ENCODE measurements around the gene CRTC1.

Gene CRTC1

GRCh38 chr19:18804139-18804601 is 120.7 kb downstream of the CRTC1 start:
- Histone ChIP-seq H4K20me1 (ENCODE audit: control insufficient read depth, insufficient read depth, low read depth, low read length) (no peaks in the 10 kb centered on the region), H3K4me3 (ENCODE audit: low read length) (no peak overlapping the region), H3K4me1 (ENCODE audit: control insufficient read depth, low read length) (no peaks in the 10 kb centered on the region), H3K79me2 (ENCODE audit: control insufficient read depth, low read length) (no peaks in the 10 kb centered on the region), H3F3A (ENCODE audit: control insufficient read depth, insufficient read depth) (no peaks in the 10 kb centered on the region), H3K27ac (ENCODE audit: low read depth, low read length) (no peak overlapping the region), H3K9me2 (replicated peaks; ENCODE audit: control insufficient read depth, low read length) (no peaks in the 10 kb centered on the region), H3K9me3 (ENCODE audit: control insufficient read depth, insufficient read depth, low read length) (no peaks in the 10 kb centered on the region), H3K4me2 (ENCODE audit: low read length) (no peak overlapping the region), H3K36me3 (ENCODE audit: control insufficient read depth, low read length) (no peaks in the 10 kb centered on the region), H3K27me3 (ENCODE audit: control insufficient read depth, low read length) (peaks cover 7% of the 10 kb centered on the region)
- no peak for TF ChIP-seq CTCF (IDR thresholded peaks at IDR 0.05; ENCODE audit: low read depth, low read length, poor library complexity, severe bottlenecking)
- TF ChIP-seq EZH2phosphoT487 (IDR thresholded peaks at IDR 0.05; ENCODE audit: borderline replicate concordance, low read length), result no peak

- H3K9me3 ChIP-seq (ENCODE audit: control insufficient read depth, insufficient read depth, low read length), result no peaks in the 10 kb centered on the region
- H4K20me1 ChIP-seq (ENCODE audit: control insufficient read depth, insufficient read depth, low read depth, low read length), result no peaks in the 10 kb centered on the region
- H3K4me2 ChIP-seq (ENCODE audit: low read length), result no peak overlapping the region
- H3K27ac ChIP-seq (ENCODE audit: low read depth, low read length), result no peak overlapping the region
- TF ChIP-seq CTCF (IDR thresholded peaks at IDR 0.05; ENCODE audit: low read depth, low read length, poor library complexity, severe bottlenecking) (no peak), EZH2phosphoT487 (IDR thresholded peaks at IDR 0.05; ENCODE audit: borderline replicate concordance, low read length) (no peak)
- no peaks in the 10 kb centered on the region for H3K9me2 ChIP-seq (replicated peaks; ENCODE audit: control insufficient read depth, low read length)
- peaks cover 7% of the 10 kb centered on the region for H3K27me3 ChIP-seq (ENCODE audit: control insufficient read depth, low read length)
- H3K36me3 ChIP-seq (ENCODE audit: control insufficient read depth, low read length), result no peaks in the 10 kb centered on the region
- no peaks in the 10 kb centered on the region for H3K4me1 ChIP-seq (ENCODE audit: control insufficient read depth, low read length)
- H3K4me3 ChIP-seq (ENCODE audit: low read length), result no peak overlapping the region
- no peaks in the 10 kb centered on the region for H3F3A ChIP-seq (ENCODE audit: control insufficient read depth, insufficient read depth)
- H3K79me2 ChIP-seq (ENCODE audit: control insufficient read depth, low read length), result no peaks in the 10 kb centered on the region
Measured at GRCh38 chr19:18804643-18805042, 121.2 kb downstream of the CRTC1 start.

- Histone ChIP-seq H3K4me2 (ENCODE audit: low read length) (no peak overlapping the region), H3K4me1 (ENCODE audit: control insufficient read depth, low read length) (no peaks in the 10 kb centered on the region)
- TF ChIP-seq CTCF (IDR thresholded peaks at IDR 0.05; ENCODE audit: low read depth, low read length, poor library complexity, severe bottlenecking) (no peak), EZH2phosphoT487 (IDR thresholded peaks at IDR 0.05; ENCODE audit: borderline replicate concordance, low read length) (no peak)
Measured at GRCh38 chr19:18807861-18808331, 124.4 kb downstream of the CRTC1 start.

More at GRCh38 chr19:18807861-18808331, 124.4 kb downstream of the CRTC1 start:
- H3K9me3 ChIP-seq (ENCODE audit: control insufficient read depth, insufficient read depth, low read length), result no peaks in the 10 kb centered on the region
- H3K9me2 ChIP-seq (replicated peaks; ENCODE audit: control insufficient read depth, low read length), result no peaks in the 10 kb centered on the region
- no peaks in the 10 kb centered on the region for H3F3A ChIP-seq (ENCODE audit: control insufficient read depth, insufficient read depth)
- no peak overlapping the region for H3K4me3 ChIP-seq (ENCODE audit: low read length)
- H3K27me3 ChIP-seq (ENCODE audit: control insufficient read depth, low read length), result 0 out of 2 replicates have a peak, but pooled peaks cover 3% of the 10 kb centered on the region
- H3K27ac ChIP-seq (ENCODE audit: low read depth, low read length), result no peak overlapping the region
- H3K79me2 ChIP-seq (ENCODE audit: control insufficient read depth, low read length), result no peaks in the 10 kb centered on the region
- no peaks in the 10 kb centered on the region for H4K20me1 ChIP-seq (ENCODE audit: control insufficient read depth, insufficient read depth, low read depth, low read length)
- no peaks in the 10 kb centered on the region for H3K36me3 ChIP-seq (ENCODE audit: control insufficient read depth, low read length)

Data from DOHH2 (cell line).